SU-DHL-6 (cell line): Measurements from ENCODE around the gene KLF3.

Experiments
- H2AFZ ChIP-seq: fragments of 200-600 bp; sonication (generic); 2 replicates; pipeline ENCODE4 v1.6.1; 2014; ENCODE audit warnings: low read depth, mild to moderate bottlenecking, moderate library complexity, mixed read lengths, antibody characterized with exemption, low read length; ENCODE audit not compliant: severe bottlenecking
- H3F3A ChIP-seq: fragments of 200-600 bp; shearing (Covaris generic); 2 replicates; pipeline ENCODE4 v1.6.0; 2016; ENCODE audit warnings: antibody characterized with exemption, mild to moderate bottlenecking; ENCODE audit not compliant: insufficient read depth
- H3K27ac ChIP-seq: fragments of 200-600 bp; sonication (generic); 2 replicates; pipeline ENCODE4 v1.5.1; 2016; ENCODE audit warnings: low read depth, mild to moderate bottlenecking, low read length, moderate library complexity, mixed read lengths
- H3K27me3 ChIP-seq: fragments of 200-600 bp; sonication (generic), shearing (Covaris generic); 2 replicates; pipeline ENCODE4 v1.6.0; 2014; ENCODE audit warnings: mild to moderate bottlenecking, low read length
- H3K36me3 ChIP-seq: fragments of 200-600 bp; sonication (generic); 2 replicates; pipeline ENCODE4 v1.6.1; 2014; ENCODE audit warnings: mild to moderate bottlenecking, low read length, mixed read lengths
- H3K4me2 ChIP-seq: fragments of 300-600, 200-600 bp; shearing (Covaris generic), sonication (generic); 2 replicates; pipeline ENCODE4 v1.6.0; 2014; ENCODE audit warnings: low read length, low read depth, mild to moderate bottlenecking; ENCODE audit not compliant: poor library complexity, severe bottlenecking
- H3K4me3 ChIP-seq: fragments of 200-600 bp; sonication (generic); 2 replicates; pipeline ENCODE4 v1.5.1; 2014; ENCODE audit warnings: antibody characterized with exemption, low read length, mild to moderate bottlenecking, mixed read lengths; ENCODE audit not compliant: insufficient read depth, poor library complexity, severe bottlenecking
- H3K79me2 ChIP-seq: fragments of 200-600 bp; sonication (generic); 2 replicates; pipeline ENCODE4 v1.6.1; 2014; ENCODE audit warnings: mild to moderate bottlenecking, low read length, moderate library complexity; ENCODE audit not compliant: insufficient read depth
- H3K9ac ChIP-seq: fragments of 200-600 bp; sonication (generic); 2 replicates; pipeline ENCODE4 v1.7.0; 2014; ENCODE audit warnings: mild to moderate bottlenecking, low read length
- H3K9me2 ChIP-seq: fragments of 200-600 bp; sonication (generic); replicated peaks from 2 replicates; pipeline ENCODE4 v1.6.1; 2014; ENCODE audit warnings: low read length; ENCODE audit not compliant: insufficient read depth
- H3K9me3 ChIP-seq: fragments of 200-600 bp; sonication (generic); 2 replicates; pipeline ENCODE4 v1.6.1; 2014; ENCODE audit warnings: low read length, mixed read lengths; ENCODE audit not compliant: insufficient read depth
- H4K20me1 ChIP-seq: fragments of 200-600 bp; sonication (generic); 2 replicates; pipeline ENCODE4 v1.6.1; 2014; ENCODE audit warnings: low read depth, mild to moderate bottlenecking, antibody characterized with exemption, low read length, moderate library complexity, mixed read lengths
- EZH2phosphoT487 ChIP-seq: fragments of 200-600 bp; sonication (generic), shearing (Covaris generic); conservative IDR thresholded peaks from 2 replicates; pipeline ENCODE4 v1.6.1; 2018; ENCODE audit warnings: mild to moderate bottlenecking, antibody characterized with exemption, low read length, moderate library complexity, mixed read lengths
- TF ChIP-seq, protein P1 (sequence below): fragments of 200-600 bp; sonication (generic); IDR thresholded peaks from one replicate; pipeline ENCODE4 v1.5.1; 2017; ENCODE audit warnings: antibody characterized with exemption, mild to moderate bottlenecking, low read length, moderate library complexity; ENCODE audit not compliant: insufficient read depth, poor library complexity, severe bottlenecking

The KLF3 gene

DNA sequence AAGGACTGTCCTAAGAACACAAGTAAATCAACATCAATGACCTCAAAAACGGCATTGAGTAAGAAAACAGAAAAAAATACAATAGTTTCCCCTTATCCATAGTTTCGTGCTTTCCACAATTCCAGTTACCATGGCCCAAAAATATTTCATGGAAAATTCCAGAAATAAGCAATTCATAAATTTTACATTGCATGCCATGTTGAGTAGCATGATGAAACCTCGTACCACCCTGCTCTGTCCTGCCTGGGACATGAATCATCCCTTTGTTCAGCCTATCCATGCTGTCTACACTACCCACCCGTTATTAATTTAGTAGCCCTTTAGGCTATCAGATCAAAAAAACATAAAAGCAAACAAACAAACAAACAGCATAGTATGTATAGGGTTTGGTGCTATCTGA, 51.1 kb downstream of the KLF3 start:
- no peak overlapping the region for H3K27ac ChIP-seq
- H3K4me3 ChIP-seq = no peak overlapping the region
- no peak overlapping the region for H3K4me2 ChIP-seq
- no peaks in the 10 kb centered on the region for H3K9me3 ChIP-seq
- H3K79me2 ChIP-seq = no peaks in the 10 kb centered on the region
- H2AFZ ChIP-seq = no peak overlapping the region
- TF ChIP-seq, protein P1, sequence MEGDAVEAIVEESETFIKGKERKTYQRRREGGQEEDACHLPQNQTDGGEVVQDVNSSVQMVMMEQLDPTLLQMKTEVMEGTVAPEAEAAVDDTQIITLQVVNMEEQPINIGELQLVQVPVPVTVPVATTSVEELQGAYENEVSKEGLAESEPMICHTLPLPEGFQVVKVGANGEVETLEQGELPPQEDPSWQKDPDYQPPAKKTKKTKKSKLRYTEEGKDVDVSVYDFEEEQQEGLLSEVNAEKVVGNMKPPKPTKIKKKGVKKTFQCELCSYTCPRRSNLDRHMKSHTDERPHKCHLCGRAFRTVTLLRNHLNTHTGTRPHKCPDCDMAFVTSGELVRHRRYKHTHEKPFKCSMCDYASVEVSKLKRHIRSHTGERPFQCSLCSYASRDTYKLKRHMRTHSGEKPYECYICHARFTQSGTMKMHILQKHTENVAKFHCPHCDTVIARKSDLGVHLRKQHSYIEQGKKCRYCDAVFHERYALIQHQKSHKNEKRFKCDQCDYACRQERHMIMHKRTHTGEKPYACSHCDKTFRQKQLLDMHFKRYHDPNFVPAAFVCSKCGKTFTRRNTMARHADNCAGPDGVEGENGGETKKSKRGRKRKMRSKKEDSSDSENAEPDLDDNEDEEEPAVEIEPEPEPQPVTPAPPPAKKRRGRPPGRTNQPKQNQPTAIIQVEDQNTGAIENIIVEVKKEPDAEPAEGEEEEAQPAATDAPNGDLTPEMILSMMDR = no peak
- TF ChIP-seq EZH2phosphoT487 = no peak
- H3K36me3 ChIP-seq = no peaks in the 10 kb centered on the region
- no peaks in the 10 kb centered on the region for H4K20me1 ChIP-seq
- peaks cover 3% of the 10 kb centered on the region; the same call in 1 of the 2 replicates for H3K27me3 ChIP-seq
- no peak overlapping the region for H3K9ac ChIP-seq
- H3F3A ChIP-seq = no peaks in the 10 kb centered on the region
- H3K9me2 ChIP-seq = no peaks in the 10 kb centered on the region

DNA sequence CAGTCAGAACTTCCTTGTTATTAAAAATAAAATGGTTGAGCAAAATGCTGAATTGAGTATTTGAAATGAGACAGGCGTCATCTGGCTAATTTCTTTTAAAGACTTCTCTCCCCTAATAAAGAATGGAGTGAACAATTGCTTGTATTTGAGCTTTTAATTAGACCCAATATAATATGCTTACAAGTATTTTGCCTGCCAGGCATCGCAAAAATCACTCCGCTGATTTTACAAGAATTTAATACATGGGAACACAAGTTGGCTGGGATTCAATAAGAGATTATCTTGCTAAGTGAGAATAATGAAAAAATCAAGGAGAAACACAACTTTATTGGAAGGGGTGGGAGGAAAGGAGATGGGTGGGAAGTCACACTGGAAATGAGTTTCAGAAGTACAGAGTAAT, 52.3 kb downstream of the KLF3 start:
- H3K9me3 ChIP-seq = no peaks in the 10 kb centered on the region
- H3F3A ChIP-seq = no peaks in the 10 kb centered on the region
- no peak overlapping the region for H3K9ac ChIP-seq
- peaks cover 3% of the 10 kb centered on the region; the same call in 1 of the 2 replicates for H3K27me3 ChIP-seq
- H3K4me2 ChIP-seq = no peak overlapping the region
- H3K79me2 ChIP-seq = no peaks in the 10 kb centered on the region
- no peaks in the 10 kb centered on the region for H3K36me3 ChIP-seq
- H2AFZ ChIP-seq = no peak overlapping the region
- H3K9me2 ChIP-seq = no peaks in the 10 kb centered on the region
- no peak overlapping the region for H3K4me3 ChIP-seq
- no peak overlapping the region for H3K27ac ChIP-seq
- TF ChIP-seq, protein P1 = no peak
- no peak for TF ChIP-seq EZH2phosphoT487
- H4K20me1 ChIP-seq = no peaks in the 10 kb centered on the region

DNA sequence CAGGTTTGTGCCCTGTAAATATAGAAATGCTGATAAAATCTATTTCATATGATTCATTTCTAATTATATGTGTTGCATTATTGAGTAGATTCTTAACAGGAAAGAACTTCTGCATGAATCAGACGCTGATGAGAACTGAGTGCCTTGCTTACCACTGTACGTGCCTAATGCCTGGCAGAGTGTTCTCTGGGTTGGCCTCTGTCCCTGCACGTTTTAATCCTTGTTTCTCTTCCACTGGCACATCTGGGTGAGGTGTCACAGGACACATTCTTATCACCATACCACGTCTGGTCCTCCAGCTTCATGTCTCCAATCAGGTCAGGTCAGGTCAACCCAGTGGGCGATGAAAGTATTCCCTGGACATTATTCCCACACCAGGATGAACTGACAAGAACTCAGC, 53.6 kb downstream of the KLF3 start:
- Histone ChIP-seq H3K27ac (no peak overlapping the region), H3K9me3 (no peaks in the 10 kb centered on the region), H4K20me1 (no peaks in the 10 kb centered on the region), H3K36me3 (no peaks in the 10 kb centered on the region), H3K79me2 (no peaks in the 10 kb centered on the region), H3K9ac (no peak overlapping the region), H3K4me2 (no peak overlapping the region), H2AFZ (no peak overlapping the region), H3K4me3 (no peak overlapping the region), H3F3A (no peaks in the 10 kb centered on the region), H3K27me3 (peaks cover 3% of the 10 kb centered on the region; the same call in 1 of the 2 replicates), H3K9me2 (no peaks in the 10 kb centered on the region)
- no peak for TF ChIP-seq EZH2phosphoT487
- TF ChIP-seq, protein P1 = no peak

DNA sequence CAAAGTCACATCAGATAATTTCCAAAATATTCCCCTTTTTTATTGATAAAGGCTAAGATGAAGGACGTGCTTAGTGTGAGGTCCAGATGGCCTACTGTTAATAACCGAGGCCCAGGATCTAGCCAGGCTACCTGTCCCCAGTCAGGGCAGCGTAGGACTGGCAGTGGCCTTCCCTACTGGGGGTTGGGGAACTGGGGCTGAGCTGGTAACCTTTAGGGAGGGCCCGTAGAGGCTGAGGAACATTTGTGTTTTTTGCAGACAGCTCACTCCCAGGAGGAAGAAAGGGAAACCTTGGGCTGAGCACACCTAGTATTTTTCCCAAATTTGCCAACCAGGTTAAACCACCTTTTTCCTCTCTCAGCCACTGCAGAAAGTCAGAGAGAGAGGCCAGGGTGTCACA, 59.1 kb downstream of the KLF3 start:
- no peaks in the 10 kb centered on the region for H3K9me2 ChIP-seq
- H3K4me2 ChIP-seq = no peak overlapping the region
- no peak overlapping the region for H3K4me3 ChIP-seq
- H3K27me3 ChIP-seq = no peaks in the 10 kb centered on the region
- no peak overlapping the region for H3K27ac ChIP-seq
- H2AFZ ChIP-seq = no peak overlapping the region
- no peaks in the 10 kb centered on the region for H3K36me3 ChIP-seq
- H3K9me3 ChIP-seq = no peaks in the 10 kb centered on the region
- no peaks in the 10 kb centered on the region for H3K79me2 ChIP-seq
- no peak for TF ChIP-seq EZH2phosphoT487
- TF ChIP-seq, protein P1 = no peak
- no peaks in the 10 kb centered on the region for H4K20me1 ChIP-seq
- H3K9ac ChIP-seq = no peak overlapping the region
- H3F3A ChIP-seq = no peaks in the 10 kb centered on the region
